HG03064 (cell line): ENCODE results near the gene NSMCE1.
A peak's percentile ranks its signal among the peaks of the same experiment; 100 is the strongest.

ENCODE experiments used
- ATAC-seq: cut with Tn5 transposase; IDR thresholded peaks from one replicate; pipeline ENCODE4 v1.9.1; 2021; ENCODE audit warnings: low read depth; ENCODE audit not compliant: unreplicated experiment

The NSMCE1 gene

DNA sequence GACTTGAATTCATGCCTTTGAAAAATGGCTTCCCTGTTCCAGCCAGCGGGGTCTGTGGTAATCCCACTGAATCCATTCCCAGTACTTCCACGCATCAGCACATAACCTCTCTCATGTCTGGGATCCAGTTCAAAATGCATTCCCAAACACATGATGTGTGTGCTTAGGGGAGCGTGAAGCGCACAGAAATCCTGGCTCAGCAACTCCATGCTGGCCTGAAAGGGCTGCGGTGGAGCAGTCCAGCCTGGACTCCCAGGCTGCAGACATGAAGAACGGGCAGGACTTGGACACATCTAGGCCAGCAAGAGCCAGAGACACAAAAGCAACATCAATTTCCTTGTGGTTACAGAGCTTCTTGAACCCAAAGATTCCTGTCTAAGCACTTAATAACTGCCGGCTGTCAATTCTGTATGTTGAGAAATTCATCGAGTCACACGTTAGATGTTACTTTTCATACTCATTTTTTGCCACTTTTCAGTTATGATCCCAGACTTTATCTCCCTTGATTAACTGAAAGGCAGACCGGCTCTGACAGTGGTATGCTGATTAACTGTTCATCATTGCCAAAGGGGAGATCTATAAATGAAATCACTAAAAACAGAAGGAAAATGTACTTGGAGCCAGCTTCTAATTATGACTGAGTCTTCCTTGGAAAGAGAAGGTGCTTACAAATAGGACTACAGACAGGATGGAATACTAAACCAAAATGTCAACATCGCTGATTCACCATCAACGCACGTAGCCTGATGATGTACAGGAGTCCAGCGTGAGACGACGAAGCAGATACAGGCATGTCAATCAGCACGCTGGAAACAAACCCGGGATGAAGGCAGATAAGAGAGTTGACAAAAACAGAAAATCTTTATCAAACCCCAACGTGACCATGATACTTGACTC lies 23.0 kb downstream of the NSMCE1 start:
- no peak for ATAC-seq

DNA sequence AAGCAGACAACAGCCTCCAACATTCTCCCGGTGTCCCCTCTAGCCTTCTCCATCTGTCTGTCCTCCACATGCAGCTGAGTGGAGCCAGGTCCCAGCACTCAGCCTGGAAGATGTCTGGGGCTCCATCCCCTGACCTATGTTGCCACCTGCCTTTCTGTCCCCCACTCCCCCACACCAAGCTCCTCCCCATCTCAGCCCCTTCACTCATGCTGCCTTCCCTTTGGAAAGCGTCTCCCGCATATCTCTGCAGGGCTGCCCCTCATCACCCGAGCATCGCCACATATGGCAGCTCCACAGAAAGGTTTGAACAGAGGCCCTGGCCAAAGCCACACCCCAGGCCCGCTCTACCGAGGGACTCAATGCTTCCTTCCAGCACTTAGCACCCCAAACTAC lies 24.2 kb downstream of the NSMCE1 start:
- no peak for ATAC-seq

DNA sequence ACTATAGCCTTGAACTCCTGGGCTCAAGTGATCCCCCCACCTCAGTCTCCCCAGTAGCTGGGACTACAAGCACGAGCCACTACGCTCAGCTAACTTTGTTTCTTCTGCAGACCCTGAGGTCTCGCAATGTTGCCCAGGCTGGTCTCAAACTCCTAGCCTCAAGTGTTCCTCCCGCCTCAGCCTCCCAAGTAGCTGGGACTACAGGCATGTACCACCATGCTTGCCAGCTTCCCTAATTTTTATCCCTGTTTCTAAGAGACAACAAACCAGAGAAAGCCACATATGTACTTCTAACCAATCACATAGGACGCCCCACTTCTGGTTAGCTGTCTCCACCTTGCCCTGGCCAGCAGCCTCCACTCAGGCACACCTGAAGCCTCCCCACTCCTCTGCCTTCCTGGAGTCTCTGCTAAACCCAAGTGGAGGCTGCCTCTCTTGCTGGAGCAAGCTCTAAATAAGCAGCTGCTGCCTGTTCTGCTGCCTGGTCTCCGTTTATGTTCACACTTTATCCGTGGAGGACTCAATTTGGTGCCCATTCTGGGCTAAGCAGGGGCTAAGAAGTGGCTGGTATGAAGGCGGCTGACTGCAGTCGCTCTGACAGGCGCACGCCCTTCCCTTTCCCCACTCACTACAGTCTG lies 24.7 kb downstream of the NSMCE1 start:
- no peak for ATAC-seq

DNA sequence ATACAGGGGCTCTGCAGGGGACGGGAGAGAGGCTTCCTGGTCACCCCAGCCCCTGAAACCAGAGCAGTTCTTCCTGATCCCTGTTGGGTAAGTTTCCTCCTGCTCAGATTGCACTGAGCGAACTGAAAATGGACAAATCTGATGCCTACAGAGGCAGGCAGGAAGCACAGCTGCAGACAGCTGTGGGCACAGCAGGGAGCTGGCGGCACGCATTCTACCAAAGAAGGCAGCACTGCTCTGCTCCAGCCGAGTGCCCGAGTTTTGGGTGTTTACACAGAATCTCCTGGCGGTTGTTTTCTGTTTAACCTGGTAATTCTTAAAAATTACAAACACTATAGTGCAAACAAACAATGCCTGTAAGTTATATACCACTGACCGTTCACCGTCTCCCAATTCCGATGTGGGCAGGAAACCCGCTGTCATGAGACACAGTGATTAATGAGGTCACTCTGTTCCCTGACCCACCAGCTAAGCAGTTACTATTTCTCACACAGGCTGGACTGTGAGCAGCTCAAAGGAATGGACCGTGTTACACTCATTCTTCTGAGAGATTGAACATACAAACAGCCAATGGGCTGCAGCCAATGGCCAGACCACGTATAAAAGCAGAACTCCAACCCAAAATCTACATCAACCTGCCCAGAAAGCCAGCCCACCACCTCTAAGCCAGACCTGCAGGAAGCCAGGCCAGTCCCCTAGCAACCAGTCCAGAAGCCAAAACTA lies 25.5 kb downstream of the NSMCE1 start:
- ATAC-seq: no peak

DNA sequence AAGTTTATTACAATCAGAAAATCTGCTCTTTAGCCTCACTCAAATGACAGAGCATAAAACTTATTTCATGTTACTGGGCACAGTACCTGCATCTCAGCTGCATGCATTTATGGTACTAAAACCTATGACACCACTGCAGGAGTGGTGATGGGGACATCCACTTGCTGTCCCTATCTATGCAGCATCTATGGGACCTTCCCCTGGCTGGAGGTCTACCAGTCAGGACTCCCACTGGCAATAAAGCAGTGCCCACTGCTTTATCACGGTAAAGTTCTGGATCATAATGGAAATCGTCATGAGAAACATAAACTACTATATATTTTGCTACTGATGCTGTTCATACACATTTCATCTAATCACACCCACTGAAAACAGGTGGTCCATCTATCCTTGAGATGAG lies 26.2 kb downstream of the NSMCE1 start:
- ATAC-seq: no peak

DNA sequence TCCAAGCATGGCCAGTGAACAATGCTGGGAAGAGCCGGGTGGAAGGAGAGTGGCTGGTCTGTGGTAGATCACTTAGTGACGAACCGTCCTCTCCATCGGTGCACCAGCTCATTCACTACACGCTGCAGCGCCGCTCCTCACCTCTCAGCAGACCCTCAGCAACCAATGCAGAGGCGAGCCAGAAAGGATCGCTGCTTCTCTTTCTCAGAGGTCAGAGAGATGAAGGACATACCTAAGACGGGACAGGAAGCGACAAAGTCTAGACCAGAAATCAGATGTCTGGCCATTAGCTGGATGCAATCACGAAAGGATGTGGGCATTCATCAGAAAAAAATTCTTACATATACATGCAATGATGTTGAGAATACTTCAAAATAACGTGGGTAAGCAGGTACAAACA lies 26.9 kb downstream of the NSMCE1 start:
- ATAC-seq: no peak

DNA sequence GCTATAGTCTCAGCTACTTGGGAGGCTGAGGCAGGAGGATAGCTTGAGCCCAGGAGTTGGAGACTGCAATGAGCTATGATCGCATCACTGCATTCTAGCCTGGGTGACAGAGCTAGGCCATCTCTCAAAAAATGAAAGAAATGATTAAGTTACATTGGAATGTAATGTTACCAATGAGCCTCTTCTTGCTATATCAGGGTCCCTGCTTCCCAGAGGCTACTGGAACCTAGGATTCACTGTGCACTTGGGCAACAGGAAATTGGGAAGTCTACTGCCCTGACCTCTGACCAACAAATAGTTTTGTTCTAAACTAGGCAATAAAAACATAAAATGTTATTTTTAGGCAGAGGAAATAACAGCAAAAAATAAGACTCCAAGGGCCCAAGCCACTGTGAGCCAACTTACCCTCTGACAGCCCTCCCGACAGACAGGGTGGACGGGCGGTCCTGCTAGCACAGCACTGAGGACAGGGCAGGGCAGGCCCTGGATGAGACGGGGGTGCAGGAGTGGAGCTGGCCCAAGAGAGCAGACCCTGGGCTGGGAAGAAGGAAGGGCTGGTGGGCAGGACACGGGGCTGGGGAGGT lies 27.5 kb downstream of the NSMCE1 start:
- no peak for ATAC-seq

DNA sequence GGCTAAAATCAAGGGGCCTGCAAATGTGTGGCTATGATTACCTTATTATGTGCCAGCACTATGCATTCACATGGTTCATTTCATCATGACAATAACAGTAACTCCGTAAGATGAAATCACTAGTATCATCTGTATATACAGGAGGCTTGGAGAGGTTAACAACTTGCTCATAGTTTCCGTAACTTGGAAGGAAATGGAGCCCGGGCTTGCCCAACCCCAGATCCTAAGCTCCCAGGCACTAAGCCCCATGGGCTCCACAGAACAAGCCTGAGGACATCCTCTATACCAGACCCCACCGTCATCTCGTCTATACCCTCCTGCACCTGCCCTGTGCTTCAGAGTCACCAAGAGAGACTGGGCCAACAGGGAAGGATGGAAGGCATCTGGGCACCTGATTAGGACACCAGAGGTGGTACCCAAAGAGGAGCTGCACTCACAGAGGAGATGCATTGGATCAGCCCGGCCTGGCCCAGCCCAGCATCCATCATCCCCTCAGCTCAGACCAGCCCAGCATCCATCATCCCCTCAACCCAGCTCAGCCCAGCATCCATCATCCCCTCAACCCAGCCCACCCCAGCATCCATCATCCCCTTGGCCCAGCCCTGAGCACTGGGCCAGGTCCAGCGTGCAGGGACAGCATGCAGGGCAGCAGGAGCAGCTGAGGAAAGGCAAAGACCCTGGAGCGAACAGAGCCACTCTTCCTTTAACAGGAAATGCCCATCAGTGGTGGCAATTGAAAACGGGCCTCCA lies 28.5 kb downstream of the NSMCE1 start:
- ATAC-seq: no peak

DNA sequence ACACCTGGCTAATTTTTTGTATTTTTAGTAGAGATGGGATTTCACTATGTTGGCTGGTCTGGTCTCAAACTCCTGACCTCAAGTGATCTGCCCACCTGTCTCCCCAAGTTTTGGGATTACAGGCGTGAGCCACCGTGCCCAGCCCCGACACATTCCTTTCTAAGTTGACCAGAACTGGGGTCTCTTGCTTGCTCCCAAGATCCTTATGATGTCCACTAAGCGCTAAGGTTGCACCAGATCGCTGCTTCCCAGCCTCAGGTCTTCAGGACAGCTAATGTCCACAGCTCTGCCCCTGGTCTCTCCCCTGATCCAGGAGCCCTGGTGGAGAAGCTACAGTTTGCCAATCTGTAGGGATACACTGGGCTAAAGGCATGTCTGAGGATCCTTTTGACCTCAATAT lies 29.5 kb downstream of the NSMCE1 start:
- ATAC-seq: no peak

DNA sequence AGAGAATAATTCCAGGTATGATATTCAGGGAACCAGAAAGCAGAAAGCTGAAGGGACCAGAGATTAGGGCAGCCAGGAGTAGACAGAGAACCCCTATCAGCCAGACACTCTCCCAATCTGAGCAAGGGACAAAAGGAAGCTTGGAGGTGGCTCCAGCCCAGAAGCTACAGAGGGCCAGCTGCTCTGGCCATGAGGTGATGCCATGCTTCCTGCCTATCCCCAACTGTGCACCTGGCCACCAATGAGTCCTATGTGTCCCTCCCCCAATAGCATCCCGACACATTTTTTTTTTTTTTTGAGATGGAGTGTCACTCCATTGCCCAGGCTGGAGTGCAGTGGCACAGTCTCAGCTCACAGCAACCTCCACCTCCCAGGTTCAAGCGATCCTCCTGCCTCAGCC lies 30.0 kb downstream of the NSMCE1 start:
- no peak for ATAC-seq

DNA sequence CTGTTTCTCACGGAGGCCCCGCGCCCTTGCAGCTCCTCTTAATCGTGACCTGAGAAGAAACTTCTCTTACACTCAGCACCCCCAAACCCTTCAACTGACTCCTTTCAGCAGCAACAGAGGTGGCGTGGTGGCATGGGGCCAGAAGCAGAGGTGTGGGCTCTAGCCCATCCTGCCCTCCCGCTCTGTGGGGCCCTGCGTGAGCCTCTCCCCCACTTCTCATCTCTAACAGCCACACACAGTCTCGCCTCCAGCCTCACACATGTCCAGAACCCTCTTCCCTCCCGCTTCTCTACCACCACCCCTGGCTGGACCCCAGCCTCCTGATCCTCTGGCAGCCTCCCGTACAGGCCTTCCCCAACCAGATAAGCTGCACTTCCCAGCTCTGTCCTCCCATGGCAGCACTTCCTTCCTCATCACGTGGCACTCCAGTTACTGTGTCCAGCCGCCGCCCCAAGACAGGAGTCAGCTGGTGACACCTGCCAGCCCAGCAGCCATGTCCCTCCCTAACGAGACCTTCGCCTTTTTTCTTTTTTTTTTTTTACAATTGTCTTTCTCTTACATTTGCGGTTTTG lies 30.5 kb downstream of the NSMCE1 start:
- ATAC-seq: peak; percentile 22

DNA sequence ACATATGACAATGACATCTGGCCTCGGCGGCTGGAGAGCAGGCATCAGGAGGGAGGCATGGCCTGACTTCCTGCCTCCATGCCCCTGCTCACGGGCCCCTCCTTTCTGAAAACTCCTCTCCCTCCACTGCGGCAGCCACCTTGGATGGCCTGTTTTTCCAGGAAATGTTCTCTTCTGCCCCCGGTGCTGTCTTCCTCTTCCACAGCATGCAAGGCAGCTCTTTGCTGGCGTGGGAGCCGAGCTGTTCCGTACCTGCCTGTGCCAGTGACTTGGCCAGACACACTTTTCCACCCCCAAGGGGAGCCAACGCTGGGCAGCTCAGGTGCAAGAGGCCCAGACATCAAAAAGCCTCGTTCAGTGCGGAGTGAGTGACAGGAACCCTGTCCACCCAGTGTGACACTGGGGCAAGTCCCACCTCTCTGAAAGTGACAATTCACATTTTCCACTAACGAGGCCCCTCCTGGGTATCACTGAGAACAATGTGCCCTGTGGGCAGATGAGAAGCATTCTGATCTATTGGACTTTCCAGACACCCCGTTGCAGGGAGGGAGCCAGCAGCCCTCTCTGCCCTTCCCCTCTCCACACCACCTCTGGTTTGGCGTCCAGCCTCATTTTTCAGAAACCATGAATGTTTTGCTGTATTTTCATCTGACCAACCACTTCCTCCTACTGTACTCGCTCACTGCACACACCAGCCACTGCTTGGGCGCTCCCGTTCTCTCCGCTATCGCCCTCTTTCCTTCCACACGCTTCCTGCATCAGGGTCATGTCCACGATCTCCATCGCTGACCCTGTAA lies 31.2 kb downstream of the NSMCE1 start:
- peak; percentile 52 for ATAC-seq

DNA sequence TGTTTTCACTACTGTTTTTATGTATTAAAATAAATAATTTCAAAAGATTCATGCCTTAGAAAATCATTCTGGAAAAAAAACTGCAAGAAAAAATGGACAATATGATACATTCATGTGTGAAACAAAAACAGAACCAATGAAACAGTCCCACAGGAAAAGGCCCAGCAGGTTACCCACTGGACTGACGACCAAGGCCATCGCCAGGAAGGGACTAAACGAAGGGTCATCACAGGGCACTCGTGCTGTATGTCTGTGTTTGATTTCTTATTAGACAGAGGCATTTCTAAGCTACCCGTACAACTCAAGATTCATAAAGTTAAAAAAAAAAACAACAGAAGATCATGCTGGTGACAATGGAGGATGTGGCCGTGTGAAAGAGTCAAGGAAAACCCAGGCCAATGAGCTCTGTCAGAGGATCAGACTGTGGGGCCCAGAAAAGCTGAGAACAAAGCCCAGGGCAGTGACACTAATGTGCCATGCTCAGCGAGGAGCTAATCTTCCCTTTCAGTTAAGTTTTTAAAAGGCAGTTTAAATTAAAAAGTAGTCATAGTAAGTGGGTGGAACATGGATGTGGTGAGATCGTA lies 31.8 kb downstream of the NSMCE1 start:
- ATAC-seq: no peak

DNA sequence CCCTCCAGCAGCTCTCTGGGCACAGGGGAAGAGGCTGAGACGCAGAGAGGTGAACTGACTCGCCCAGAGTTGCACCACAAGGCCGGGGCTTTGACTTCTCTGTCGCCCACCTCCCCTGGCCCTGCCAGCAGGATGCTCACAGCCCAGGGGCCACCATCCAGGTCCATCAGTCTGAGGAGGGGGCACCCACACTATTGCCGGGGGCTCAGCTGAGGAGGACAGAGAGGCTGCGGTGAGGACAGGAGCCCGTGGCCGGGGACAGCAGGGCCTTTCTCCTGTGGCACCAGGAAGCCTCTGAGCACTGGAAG lies 32.7 kb downstream of the NSMCE1 start:
- no peak for ATAC-seq

DNA sequence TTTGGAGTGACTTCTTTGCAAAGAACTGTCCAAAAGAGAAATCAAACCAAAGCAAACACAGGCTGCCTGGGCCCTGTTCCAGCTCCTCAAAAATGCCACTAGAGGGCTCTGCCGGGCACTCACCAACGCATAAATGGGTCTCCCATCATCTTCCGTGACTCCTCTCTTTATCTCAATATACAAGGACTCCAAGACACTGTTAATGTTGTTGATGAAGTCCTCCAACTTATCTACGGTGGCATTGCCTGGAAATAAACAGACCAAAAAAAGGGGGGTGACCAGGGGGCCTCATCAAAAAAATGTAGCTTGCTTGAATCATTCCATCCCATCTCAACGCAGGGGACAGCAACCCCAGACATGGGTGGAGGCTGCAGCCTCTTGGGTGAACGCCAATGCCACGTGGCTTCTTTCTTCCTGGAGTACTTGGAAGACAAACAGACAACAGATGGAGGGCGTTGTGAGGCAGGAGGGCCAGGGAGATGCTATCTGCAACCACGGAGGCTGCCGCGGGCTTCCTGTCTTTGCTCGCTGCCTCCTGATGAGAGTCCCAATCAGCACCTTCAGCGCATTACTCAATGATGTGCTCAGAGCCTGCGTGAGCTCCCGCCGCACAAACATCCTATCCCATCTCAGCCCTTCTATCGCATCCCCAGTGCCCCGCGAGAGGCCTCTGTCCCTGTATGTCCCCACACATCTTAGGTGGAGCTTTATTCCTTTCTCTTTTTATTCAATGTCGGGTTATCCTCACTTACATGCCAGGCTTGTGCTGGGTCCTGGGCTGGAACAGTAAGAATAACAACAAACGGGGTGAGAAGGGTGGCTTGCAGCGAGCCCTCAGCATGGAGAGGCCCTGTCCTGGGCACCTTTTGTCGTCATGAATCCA lies 33.3 kb downstream of the NSMCE1 start:
- no peak for ATAC-seq

DNA sequence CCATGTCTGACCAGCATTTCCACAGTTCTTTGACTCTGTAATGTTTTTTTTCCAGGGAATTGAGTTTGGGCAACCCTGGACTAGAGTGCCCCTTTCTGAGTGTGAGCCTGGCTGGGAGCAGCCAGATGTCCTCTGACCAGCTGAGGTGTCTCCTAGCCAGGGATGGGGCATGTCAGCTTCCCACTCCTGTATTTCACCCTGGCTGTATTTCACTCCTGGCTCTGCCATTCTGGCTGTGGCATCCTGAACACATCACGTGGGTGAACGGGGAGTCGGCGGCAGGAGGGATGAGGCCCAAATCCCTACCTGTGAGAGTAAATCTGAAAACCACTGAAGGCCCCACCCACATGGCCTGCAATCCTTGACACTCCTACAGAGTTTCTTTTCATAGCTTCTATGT lies 34.0 kb downstream of the NSMCE1 start:
- no peak for ATAC-seq

DNA sequence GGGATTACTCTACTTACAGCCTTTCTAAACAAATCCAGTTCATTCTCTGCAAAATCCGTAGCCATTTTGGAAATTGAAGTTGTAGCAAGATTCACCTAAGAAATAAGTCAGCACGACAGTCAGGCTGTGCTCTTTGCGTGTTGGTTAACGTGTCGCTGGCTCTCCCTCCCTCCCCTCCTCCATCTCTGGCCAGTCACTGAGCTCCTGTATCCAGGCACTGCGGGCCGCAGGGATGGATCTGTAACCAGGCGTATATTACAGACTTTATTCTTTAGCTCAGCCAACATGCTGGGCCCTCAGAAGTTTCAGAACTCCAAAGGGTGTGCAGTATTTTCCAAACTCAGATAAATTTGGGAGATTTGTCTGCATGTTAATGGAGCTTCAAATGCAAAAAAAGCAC lies 34.4 kb downstream of the NSMCE1 start:
- ATAC-seq: no peak

DNA sequence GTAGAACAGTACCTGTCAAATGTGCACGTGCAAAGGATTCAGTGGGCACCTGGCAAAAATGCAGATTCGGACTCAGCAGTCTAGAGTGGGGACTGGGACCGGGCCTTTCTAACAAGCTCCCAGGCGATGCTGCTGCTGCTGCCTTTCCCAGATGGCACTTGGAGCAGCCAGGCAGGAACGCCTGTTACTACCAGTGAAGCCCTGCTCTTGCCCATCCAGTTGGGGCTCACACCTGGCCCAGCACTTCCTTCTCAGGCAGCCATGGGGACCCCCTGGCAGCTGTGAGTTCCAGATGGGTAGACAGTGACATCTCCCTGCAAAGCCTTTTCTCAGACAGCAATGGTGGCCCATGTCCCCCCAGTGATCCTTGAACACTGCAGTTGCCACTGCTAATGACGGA lies 34.8 kb downstream of the NSMCE1 start:
- ATAC-seq: no peak
